Lower leg skin (tissue), 4 donors: ENCODE data around the gene NTRK3. TPM values are rescaled to one million over a fixed set of nuclear protein-coding genes. Genes with fewer than 3 reads are reported as not detected.

Source experiments
- DNase-seq, 2 donors: peaks; one replicate each; pipeline ENCODE4 v3.0.0-alpha.2; 2019; ENCODE audit warnings: low spot score in 2 of 2
- H3K4me3 ChIP-seq: fragments of 200-600 bp; sonication (generic); 2 replicates; pipeline ENCODE4 v1.5.1; 2017; ENCODE audit warnings: mild to moderate bottlenecking, low read depth; ENCODE audit not compliant: poor library complexity, severe bottlenecking
- POLR2A ChIP-seq, 2 donors: fragments of 450-650 bp; IDR thresholded peaks; one replicate each; pipeline ENCODE4 v1.6.1; 2016 to 2017; ENCODE audit warnings: antibody characterized with exemption in 2 of 2, mild to moderate bottlenecking in 1 of 2, moderate library complexity in 1 of 2
- WGBS, 2 donors: methylation state at CpG; one replicate each; pipeline ENCODE4 v1.1.5; 2018; 5-methylcytosine and 5-hydroxymethylcytosine counted together
- intact Hi-C: fragments of 100-400 bp; cut with DNase I; formaldehyde crosslinking; loops from one replicate; pipeline ENCODE4 v1.15.0; 2023; ENCODE audit warnings: low total_unique reads
- total RNA-seq, 4 donors: library from RNA; depleted of rRNA; stranded (reverse); fragments of >200 nt; gene quantifications; one replicate each; pipeline ENCODE4 v1.1.0, GENCODE V29; 2016
- TF ChIP-seq, protein P1 (sequence below), 3 donors: fragments of 450-650 bp; IDR thresholded peaks; one replicate each; pipeline ENCODE4 v1.5.1; 2016; ENCODE audit warnings: antibody characterized with exemption in 3 of 3, mild to moderate bottlenecking in 3 of 3, moderate library complexity in 2 of 3

The NTRK3 gene
- total RNA-seq, 4 donors from 2014 or later = 0.97 to 5.4 (median 4.4) TPM

DNA sequence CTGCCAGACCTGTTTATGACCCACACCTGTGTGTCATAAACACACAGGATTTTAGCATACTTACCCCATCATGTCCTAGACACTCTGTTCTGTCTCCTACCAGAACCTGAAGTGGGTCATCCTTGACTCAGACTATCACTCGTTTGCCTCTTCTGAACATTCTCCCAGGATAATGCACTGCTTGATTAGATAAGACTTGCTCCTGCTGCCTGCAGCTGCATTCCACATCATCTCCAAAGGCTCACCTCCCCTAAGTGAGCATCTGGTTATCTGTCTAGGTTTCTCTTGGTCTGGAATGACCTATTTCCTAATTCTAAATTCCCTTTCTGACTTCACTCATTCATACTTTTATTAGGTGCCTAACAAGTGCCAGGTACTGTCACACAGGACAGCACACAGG is 332.1 kb downstream of the NTRK3 start:
- no peak for DNase-seq
- H3K4me3 ChIP-seq = no peak overlapping the region
- 66 to 96% methylated on average over 1 of the region's 1 CpG for WGBS, 2 donors
- intact Hi-C loops = no loop called here
- TF ChIP-seq POLR2A (IDR thresholded peaks at IDR 0.05) = no peak
- TF ChIP-seq, protein P1, sequence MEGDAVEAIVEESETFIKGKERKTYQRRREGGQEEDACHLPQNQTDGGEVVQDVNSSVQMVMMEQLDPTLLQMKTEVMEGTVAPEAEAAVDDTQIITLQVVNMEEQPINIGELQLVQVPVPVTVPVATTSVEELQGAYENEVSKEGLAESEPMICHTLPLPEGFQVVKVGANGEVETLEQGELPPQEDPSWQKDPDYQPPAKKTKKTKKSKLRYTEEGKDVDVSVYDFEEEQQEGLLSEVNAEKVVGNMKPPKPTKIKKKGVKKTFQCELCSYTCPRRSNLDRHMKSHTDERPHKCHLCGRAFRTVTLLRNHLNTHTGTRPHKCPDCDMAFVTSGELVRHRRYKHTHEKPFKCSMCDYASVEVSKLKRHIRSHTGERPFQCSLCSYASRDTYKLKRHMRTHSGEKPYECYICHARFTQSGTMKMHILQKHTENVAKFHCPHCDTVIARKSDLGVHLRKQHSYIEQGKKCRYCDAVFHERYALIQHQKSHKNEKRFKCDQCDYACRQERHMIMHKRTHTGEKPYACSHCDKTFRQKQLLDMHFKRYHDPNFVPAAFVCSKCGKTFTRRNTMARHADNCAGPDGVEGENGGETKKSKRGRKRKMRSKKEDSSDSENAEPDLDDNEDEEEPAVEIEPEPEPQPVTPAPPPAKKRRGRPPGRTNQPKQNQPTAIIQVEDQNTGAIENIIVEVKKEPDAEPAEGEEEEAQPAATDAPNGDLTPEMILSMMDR (IDR thresholded peaks at IDR 0.05) = no peak

DNA sequence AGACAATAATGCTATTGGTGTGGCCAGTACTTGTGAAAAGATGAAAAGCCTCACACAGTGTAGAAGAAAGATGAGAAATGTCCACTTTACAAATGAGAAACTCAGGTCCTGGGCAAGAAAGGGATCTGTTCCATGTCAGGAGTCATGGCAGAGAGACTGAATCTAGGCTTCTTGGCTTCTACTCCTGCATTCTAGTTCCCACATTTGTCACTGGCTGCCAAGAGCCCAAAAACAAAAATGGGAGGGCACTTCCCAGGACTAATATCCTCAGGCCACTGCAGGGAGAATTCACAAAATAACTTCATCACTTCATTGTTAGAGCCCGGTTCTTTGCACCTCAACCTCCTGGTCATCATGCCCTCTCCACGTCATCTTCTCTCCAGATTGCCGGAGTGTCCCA is 337.5 kb downstream of the NTRK3 start:
- no peak overlapping the region for H3K4me3 ChIP-seq
- intact Hi-C loops = no loop called here
- 92% methylated on average over 3 of the region's 3 CpGs for WGBS, 2 donors
- TF ChIP-seq, protein P1 (IDR thresholded peaks at IDR 0.05) = no peak
- no peak for TF ChIP-seq POLR2A (IDR thresholded peaks at IDR 0.05)
- DNase-seq = no peak

DNA sequence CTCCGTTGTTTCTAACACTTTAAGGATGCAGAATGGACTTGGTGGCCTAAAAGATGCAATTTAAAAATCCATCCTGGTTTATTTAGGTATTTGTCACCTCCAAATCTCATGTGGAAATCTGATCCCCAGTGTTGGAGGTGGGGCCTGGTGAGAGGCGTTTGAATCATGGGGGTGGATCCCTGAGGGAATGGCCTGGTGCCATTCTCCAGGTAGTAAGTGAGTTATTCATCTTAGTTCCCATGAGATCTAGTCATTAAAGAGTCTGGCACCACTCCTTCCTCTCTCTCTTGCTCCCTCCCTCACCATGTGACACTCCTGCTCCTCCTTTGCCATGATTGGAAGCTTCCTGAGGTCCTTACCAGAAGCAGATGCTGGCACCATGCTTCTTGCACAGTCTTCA is 339.1 kb downstream of the NTRK3 start:
- intact Hi-C loops = no loop called here
- WGBS, 2 donors = 42 to 49% methylated on average over 2 of the region's 2 CpGs
- TF ChIP-seq POLR2A (IDR thresholded peaks at IDR 0.05) = no peak
- no peak overlapping the region for H3K4me3 ChIP-seq
- no peak for DNase-seq

DNA sequence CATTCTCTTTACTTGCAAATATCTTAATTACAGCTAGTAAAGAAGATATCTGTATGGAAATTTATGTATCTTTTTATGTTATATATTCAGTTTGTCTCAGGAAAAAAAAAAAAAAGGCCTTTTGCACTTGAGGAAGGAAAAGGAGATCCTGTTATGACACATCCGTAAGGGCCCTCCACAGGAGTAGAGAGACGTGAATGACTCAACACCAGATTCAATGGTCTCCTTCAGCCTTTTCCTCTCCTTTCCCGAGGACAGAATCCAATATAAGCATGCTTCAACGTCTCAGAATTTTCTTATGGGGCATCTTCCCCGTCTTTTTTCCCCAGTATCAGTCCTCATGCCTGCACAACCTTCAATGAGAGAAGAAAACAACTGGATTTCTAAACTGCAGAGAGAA is 340.3 kb downstream of the NTRK3 start:
- H3K4me3 ChIP-seq = no peak overlapping the region
- intact Hi-C loops = no loop called here
- 75 to 76% methylated on average over 5 of the region's 5 CpGs for WGBS, 2 donors
- no peak for DNase-seq
- no peak for TF ChIP-seq POLR2A (IDR thresholded peaks at IDR 0.05)
- TF ChIP-seq, protein P1 (IDR thresholded peaks at IDR 0.05) = no peak

DNA sequence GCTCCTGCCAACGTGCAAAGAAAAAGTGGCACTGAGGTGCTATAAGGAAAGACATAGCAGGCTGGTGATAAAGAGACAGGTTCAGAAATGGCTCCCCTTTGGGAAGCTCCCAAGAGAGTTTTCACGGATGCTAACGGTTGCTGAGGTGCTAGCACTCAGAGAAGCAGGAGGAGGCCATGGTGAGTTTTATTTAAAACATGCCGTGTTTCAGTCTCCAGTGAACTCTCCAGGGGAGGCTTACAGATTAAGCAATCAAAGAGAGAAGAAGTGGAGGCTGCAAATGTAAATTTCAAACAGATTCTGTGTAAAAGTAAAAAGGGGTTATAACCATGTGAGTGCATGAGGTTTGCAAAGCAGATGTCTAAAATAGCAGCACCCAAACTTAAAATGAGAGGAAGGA is 346.2 kb downstream of the NTRK3 start:
- no peak overlapping the region for H3K4me3 ChIP-seq
- 59 to 66% methylated on average over 4 of the region's 4 CpGs for WGBS, 2 donors
- TF ChIP-seq POLR2A (IDR thresholded peaks at IDR 0.05) = no peak
- TF ChIP-seq, protein P1 (IDR thresholded peaks at IDR 0.05) = no peak
- DNase-seq = no peak
- intact Hi-C loops = no loop called here

DNA sequence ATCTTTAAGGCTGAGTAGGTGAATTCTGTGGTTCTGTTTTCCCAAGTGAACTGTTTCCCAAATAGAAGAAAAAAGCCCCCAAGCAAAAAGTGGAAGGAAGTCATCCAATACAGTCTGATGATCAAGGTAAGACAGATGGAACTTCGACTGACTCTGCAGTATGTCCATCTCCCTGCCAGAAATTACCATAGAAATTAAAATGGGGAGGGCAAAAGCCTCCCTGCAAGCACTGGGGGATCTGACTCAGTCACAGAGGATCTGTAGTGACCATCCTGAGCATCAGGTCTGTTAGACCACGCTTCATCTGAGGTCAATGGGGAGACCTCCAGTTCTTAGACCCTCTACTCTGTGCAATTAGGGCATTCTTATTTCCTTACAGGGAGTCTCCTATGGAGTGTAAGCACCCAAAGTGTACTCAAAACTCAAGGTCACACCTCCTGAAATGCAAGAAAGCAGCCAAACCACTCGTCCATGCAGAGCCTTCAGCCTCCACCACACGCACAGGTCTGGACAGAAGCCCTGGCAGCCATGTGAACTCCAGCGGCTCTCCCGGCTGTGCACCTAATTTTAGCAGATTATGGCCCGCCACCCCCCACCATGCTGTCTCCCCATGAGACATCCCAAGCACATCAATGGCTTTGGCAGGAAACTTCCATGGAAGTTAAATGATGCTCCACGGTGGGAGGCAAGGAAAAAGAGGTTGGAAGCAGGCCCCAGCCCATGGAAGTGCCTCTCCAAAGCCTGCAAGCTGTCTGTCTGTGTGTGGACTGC is 348.7 kb downstream of the NTRK3 start:
- WGBS, 2 donors = 65 to 77% methylated on average over 8 of the region's 8 CpGs
- TF ChIP-seq POLR2A (IDR thresholded peaks at IDR 0.05) = no peak
- TF ChIP-seq, protein P1 (IDR thresholded peaks at IDR 0.05) = no peak
- no peak for DNase-seq
- intact Hi-C loops = no loop called here
- H3K4me3 ChIP-seq = no peak overlapping the region
